Right lobe of liver (tissue), 6 donors: ENCODE data around the gene TLCD1. TPM values are rescaled to one million over a fixed set of nuclear protein-coding genes. Genes with fewer than 3 reads are reported as not detected.

ENCODE experiments used
- ATAC-seq, 4 donors: fragments of 200-7000 bp; cut with Tn5 transposase; one replicate each; pipeline ENCODE4 v1.9.1; 2020; ENCODE audit warnings: mild to moderate bottlenecking in 4 of 4, moderate library complexity in 4 of 4
- DNase-seq, 3 donors: peaks; one replicate each; pipeline ENCODE4 v3.0.0-alpha.2; 2020
- H3K27ac ChIP-seq, 3 donors: fragments of 200-600 bp; one replicate each; pipeline ENCODE4 v1.8.0; 2022
- H3K27me3 ChIP-seq, 2 donors: fragments of 200-600 bp; one replicate each; pipeline ENCODE4 v1.8.0; 2022
- H3K36me3 ChIP-seq, 4 donors: fragments of 200-600 bp; sonication (generic) in 1 of 4; one replicate each; pipeline versions ENCODE4 v1.5.1 to v1.8.0; 2017 to 2022; ENCODE audit warnings: control low read depth in 1 of 4
- H3K4me1 ChIP-seq, 4 donors: fragments of 200-600 bp; sonication (generic) in 1 of 4; one replicate each; pipeline versions ENCODE4 v1.5.1 to v1.8.0; 2017 to 2022; ENCODE audit warnings: control low read depth in 1 of 4
- H3K4me3 ChIP-seq, 3 donors: fragments of 200-600 bp; one replicate each; pipeline ENCODE4 v1.8.0; 2022
- H3K9me3 ChIP-seq, 4 donors: fragments of 200-600 bp; sonication (generic) in 1 of 4; one replicate each; pipeline versions ENCODE4 v1.5.1 to v1.8.0; 2017 to 2022; ENCODE audit warnings: control low read depth in 1 of 4
- POLR2A ChIP-seq: fragments of 450-650 bp; IDR thresholded peaks from one replicate; pipeline ENCODE4 v1.6.1; 2017; ENCODE audit warnings: antibody characterized with exemption, mild to moderate bottlenecking
- WGBS: methylation state at CpG from one replicate; pipeline ENCODE4 v1.1.6; 2018; ENCODE audit warnings: low coverage, low lambda C conversion rate; ENCODE audit not compliant: insufficient coverage; ENCODE audit errors: missing lambda C conversion rate; 5-methylcytosine and 5-hydroxymethylcytosine counted together
- intact Hi-C, 2 donors: fragments of 100-400 bp; cut with DNase I; formaldehyde crosslinking; loops; one replicate each; pipeline versions ENCODE4 v1.11.2 to v1.14.1; 2022
- total RNA-seq, 6 experiments: library from RNA; depleted of rRNA in 2 of 6; stranded (reverse); fragments of >200 nt in 2 of 6; fragmentation: NEBNext Ultra II Directional in 3 of 6; extraction: Animal tissue kit (Norgen Biotek cat#: 25700) in 3 of 6; gene quantifications; one replicate each; pipeline versions ENCODE4 v1.1.0 to v1.2.4, GENCODE V29; 2016 to 2023
- TF ChIP-seq, protein P1 (sequence below), 4 donors: fragments of 200-600 bp in 3 of 4; fragments of 450-650 bp in 1 of 4; IDR thresholded peaks; one replicate each; pipeline versions ENCODE4 v1.5.1 to v1.8.0; 2016 to 2022; ENCODE audit warnings: antibody characterized with exemption in 4 of 4, mild to moderate bottlenecking in 2 of 4
- donor health status: DM: no; HTN: yes; CAD: no.
- donor health status: DM: no; HTN: no; CAD: no.
- donor health status: DM: no; HTN: no; CAD: no.
- donor health status: DM: no; HTN: yes; CAD: no.
- donor health status: DM: no; HTN: yes; CAD: no.

TLCD1 gene
- total RNA-seq, 6 experiments from 2014 or later: 2.9 to 11.0 (median 7.0) TPM

DNA sequence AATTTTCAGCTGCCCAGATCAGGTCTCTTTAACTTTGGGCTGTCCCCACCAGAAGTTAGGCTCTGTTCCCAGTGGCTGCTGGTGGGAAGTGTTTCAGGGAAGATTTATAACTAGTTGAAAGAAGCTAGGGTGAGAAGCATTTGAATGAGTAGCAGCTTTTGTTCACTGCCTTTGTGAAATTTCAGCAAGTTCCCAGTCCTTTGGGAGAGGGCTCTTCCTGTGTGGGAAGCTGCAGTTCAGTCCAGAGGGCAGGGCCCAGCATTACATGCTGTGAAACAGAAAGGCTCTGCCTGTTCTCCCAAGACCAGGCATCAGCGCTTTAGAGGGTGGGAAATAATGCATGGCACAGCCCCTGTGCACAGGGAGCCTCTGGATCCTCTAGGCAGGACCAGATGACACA lies 32.2 kb downstream of the TLCD1 start:
- no peak overlapping the region for H3K27ac ChIP-seq
- H3K36me3 ChIP-seq: peaks cover 7 to 90% (median 54%) of the 10 kb centered on the region in 4 donors
- no peak for ATAC-seq
- TF ChIP-seq, protein P1, sequence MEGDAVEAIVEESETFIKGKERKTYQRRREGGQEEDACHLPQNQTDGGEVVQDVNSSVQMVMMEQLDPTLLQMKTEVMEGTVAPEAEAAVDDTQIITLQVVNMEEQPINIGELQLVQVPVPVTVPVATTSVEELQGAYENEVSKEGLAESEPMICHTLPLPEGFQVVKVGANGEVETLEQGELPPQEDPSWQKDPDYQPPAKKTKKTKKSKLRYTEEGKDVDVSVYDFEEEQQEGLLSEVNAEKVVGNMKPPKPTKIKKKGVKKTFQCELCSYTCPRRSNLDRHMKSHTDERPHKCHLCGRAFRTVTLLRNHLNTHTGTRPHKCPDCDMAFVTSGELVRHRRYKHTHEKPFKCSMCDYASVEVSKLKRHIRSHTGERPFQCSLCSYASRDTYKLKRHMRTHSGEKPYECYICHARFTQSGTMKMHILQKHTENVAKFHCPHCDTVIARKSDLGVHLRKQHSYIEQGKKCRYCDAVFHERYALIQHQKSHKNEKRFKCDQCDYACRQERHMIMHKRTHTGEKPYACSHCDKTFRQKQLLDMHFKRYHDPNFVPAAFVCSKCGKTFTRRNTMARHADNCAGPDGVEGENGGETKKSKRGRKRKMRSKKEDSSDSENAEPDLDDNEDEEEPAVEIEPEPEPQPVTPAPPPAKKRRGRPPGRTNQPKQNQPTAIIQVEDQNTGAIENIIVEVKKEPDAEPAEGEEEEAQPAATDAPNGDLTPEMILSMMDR (IDR thresholded peaks at IDR 0.05): no peak
- no peak for TF ChIP-seq POLR2A
- H3K4me3 ChIP-seq: no peak overlapping the region
- 100% methylated on average over 1 of the region's 1 CpG for WGBS
- intact Hi-C loops: no loop called here
- DNase-seq: no peak
- H3K4me1 ChIP-seq: peaks cover 0 to 17% (median 6%) of the 10 kb centered on the region in 4 donors
- no peaks in the 10 kb centered on the region for H3K27me3 ChIP-seq
- no peaks in the 10 kb centered on the region for H3K9me3 ChIP-seq

DNA sequence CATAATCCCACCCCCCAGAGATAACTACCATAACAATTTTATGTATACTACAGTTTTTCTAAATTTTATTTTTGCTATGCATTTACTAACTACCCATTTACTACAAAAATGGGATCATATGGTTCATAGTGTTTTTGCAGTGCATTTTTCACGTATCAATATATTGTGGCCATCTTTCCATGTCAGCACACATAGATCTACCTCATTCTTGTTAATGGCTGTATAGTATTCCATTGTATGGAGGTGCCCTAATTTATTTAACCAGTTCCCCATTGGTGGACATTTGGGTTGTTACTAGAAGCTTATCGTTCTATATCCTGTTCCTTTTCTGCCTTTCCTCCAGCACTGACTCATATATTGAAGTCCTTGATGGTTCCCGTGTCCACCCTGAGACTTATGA lies 37.0 kb downstream of the TLCD1 start:
- ATAC-seq: no peak
- no peak for DNase-seq
- Histone ChIP-seq H3K4me3 (no peak overlapping the region), H3K4me1 (no peaks in the 10 kb centered on the region), H3K27ac (no peak overlapping the region), H3K9me3 (no peaks in the 10 kb centered on the region), H3K36me3 (peaks cover 12 to 94% (median 63%) of the 10 kb centered on the region in 4 donors), H3K27me3 (no peaks in the 10 kb centered on the region)
- 100% methylated on average over 3 of the region's 3 CpGs for WGBS
- intact Hi-C loops: no loop called here
- TF ChIP-seq POLR2A: no peak
- TF ChIP-seq, protein P1 (IDR thresholded peaks at IDR 0.05): no peak

- intact Hi-C loops: no loop called here
- DNase-seq (no peak), ATAC-seq (no peak)
- no peak overlapping the region for H3K27ac ChIP-seq
- 88% methylated on average over 4 of the region's 4 CpGs for WGBS
- H3K4me1 ChIP-seq: no peaks in the 10 kb centered on the region
- H3K9me3 ChIP-seq: no peaks in the 10 kb centered on the region
- H3K4me3 ChIP-seq: no peak overlapping the region
- H3K27me3 ChIP-seq: no peaks in the 10 kb centered on the region
- peaks cover 12 to 94% (median 64%) of the 10 kb centered on the region in 4 donors for H3K36me3 ChIP-seq
- TF ChIP-seq, protein P1 (IDR thresholded peaks at IDR 0.05): no peak
- TF ChIP-seq POLR2A: no peak
These were observed 37.6 kb downstream of the TLCD1 start for GRCh38 chr17:28688481-28688880.

- H3K27me3 ChIP-seq: no peaks in the 10 kb centered on the region
These were observed 39.7 kb downstream of the TLCD1 start for GRCh38 chr17:28686296-28686695.

More at GRCh38 chr17:28686296-28686695, 39.7 kb downstream of the TLCD1 start:
- DNase-seq (no peak), ATAC-seq (no peak)
- H3K27ac ChIP-seq: no peak overlapping the region
- H3K4me3 ChIP-seq: no peak overlapping the region
- H3K36me3 ChIP-seq: peaks cover 19 to 100% (median 69%) of the 10 kb centered on the region in 4 donors
- no peaks in the 10 kb centered on the region for H3K9me3 ChIP-seq
- intact Hi-C loops: no loop called here
- 85% methylated on average over 1 of the region's 4 CpGs for WGBS
- TF ChIP-seq, protein P1 (IDR thresholded peaks at IDR 0.05): no peak
- no peak for TF ChIP-seq POLR2A
- no peaks in the 10 kb centered on the region for H3K4me1 ChIP-seq
